K562 (cell line): ENCODE data around the gene PRKAR1B. TPM values are rescaled to one million over a fixed set of nuclear protein-coding genes. Genes with fewer than 3 reads are reported as not detected.

Experiments
- ATAC-seq: fragments of 200-7000 bp; cut with Tn5 transposase; 3 replicates; pipeline ENCODE4 v1.9.1; 2020; ENCODE audit warnings: moderate library complexity
- BruUV-seq: library from RNA; stranded (reverse); fragments of 400-500 nt; replicated peaks from 2 replicates; lab custom pipeline; 2021; lab: Mats Ljungman, UMichigan
- CTCF ChIA-PET: fragments of 300-600 bp; formaldehyde crosslinking; extraction: SDS; loops from one replicate; lab custom pipeline; 2021; ENCODE audit warnings: low intra/inter-chr PET ratio; lab: Yijun Ruan, JAX
- POLR2A ChIA-PET: fragments of 300-600, 350-650 bp; sonication (Branson Sonifier 250); formaldehyde crosslinking; extraction: SDS; loops from one replicate; lab custom pipeline; 2021; ENCODE audit warnings: antibody characterized with exemption, inconsistent platforms; lab: Yijun Ruan, JAX
- DNase-seq, 4 experiments: peaks; one replicate each; pipeline versions ENCODE4 v3.0.0 to v3.0.0-alpha.2; 2011 to 2018; ENCODE audit warnings: low spot score in 3 of 4, mixed read lengths in 3 of 4; ENCODE audit errors: extremely low read depth in 1 of 4
- FAIRE-seq: peaks from 2 replicates; lab custom pipeline; 2011; peaks lifted over from hg19 to GRCh38; lab: Jason Lieb, UNC
- H2AFZ ChIP-seq: 2 replicates; pipeline ENCODE4 v1.6.0; 2011; ENCODE audit warnings: low read depth, low read length, control low read depth, inconsistent platforms
- H3K27ac ChIP-seq: fragments of 200-600 bp; 3 replicates; pipeline ENCODE4 v1.8.0; 2011; ENCODE audit warnings: low read depth, mild to moderate bottlenecking, control low read depth, inconsistent platforms, low read length, moderate library complexity, mixed read lengths; ENCODE audit errors: extremely low read depth
- H3K27me3 ChIP-seq, 2 experiments: fragments of 300-600 bp in 1 of 2; 2 replicates in 1 of 2; 3 replicates in 1 of 2; pipeline versions ENCODE4 v1.6.0 to v1.8.0; 2011; ENCODE audit warnings: inconsistent platforms in 2 of 2, low read length in 2 of 2, mild to moderate bottlenecking in 1 of 2, mixed read lengths in 1 of 2, moderate library complexity in 1 of 2; ENCODE audit not compliant: control insufficient read depth in 2 of 2, insufficient read depth in 2 of 2
- H3K36me3 ChIP-seq: fragments of 300-600 bp; 3 replicates; pipeline ENCODE4 v1.8.0; 2011; ENCODE audit warnings: mild to moderate bottlenecking, low read length, inconsistent platforms; ENCODE audit not compliant: control insufficient read depth, insufficient read depth
- H3K4me1 ChIP-seq, 2 experiments: fragments of 200-600 bp in 1 of 2; replicated peaks in 1 of 2; 2 replicates in 1 of 2; 3 replicates in 1 of 2; pipeline versions ENCODE4 v1.5.1 to v1.8.0; 2011; ENCODE audit warnings: inconsistent platforms in 2 of 2, low read length in 2 of 2, mild to moderate bottlenecking in 1 of 2, mixed read lengths in 1 of 2, moderate library complexity in 1 of 2; ENCODE audit not compliant: control insufficient read depth in 2 of 2, insufficient read depth in 2 of 2
- H3K4me2 ChIP-seq: 2 replicates; pipeline ENCODE4 v1.6.1; 2011; ENCODE audit warnings: low read length, control low read depth, inconsistent platforms, mixed read lengths; ENCODE audit not compliant: insufficient read depth
- H3K4me3 ChIP-seq: fragments of 200-600 bp; sonication (generic), shearing (Covaris generic); 2 replicates; pipeline ENCODE4 v1.5.1; 2016; ENCODE audit warnings: control low read depth, inconsistent platforms
- H3K79me2 ChIP-seq: fragments of 200-600 bp; 3 replicates; pipeline ENCODE4 v1.8.0; 2011; ENCODE audit warnings: low read length, inconsistent platforms; ENCODE audit not compliant: control insufficient read depth, insufficient read depth
- H3K9ac ChIP-seq, 2 experiments: 2 replicates each; pipeline versions ENCODE4 v1.6.0 to v1.6.1; 2011; ENCODE audit warnings: low read depth in 2 of 2, low read length in 2 of 2, control low read depth in 1 of 2, inconsistent platforms in 1 of 2, mild to moderate bottlenecking in 1 of 2, mixed read lengths in 1 of 2; ENCODE audit not compliant: insufficient read depth in 1 of 2
- H3K9me1 ChIP-seq: one replicate; pipeline ENCODE4 v1.6.0; 2011; ENCODE audit warnings: inconsistent platforms, mild to moderate bottlenecking, low read length, moderate library complexity; ENCODE audit not compliant: control insufficient read depth, insufficient read depth
- H3K9me3 ChIP-seq: replicated peaks from 2 replicates; pipeline ENCODE4 v1.5.1; 2011; ENCODE audit warnings: low read depth, low read length, inconsistent platforms; ENCODE audit not compliant: control insufficient read depth, insufficient read depth
- H4K20me1 ChIP-seq: replicated peaks from 2 replicates; pipeline ENCODE4 v1.6.1; 2011; ENCODE audit warnings: low read length, inconsistent platforms, mixed read lengths; ENCODE audit not compliant: control insufficient read depth, insufficient read depth
- BMI1 ChIP-seq: fragments of 150-350 bp; IDR thresholded peaks from 2 replicates; pipeline ENCODE4 v1.6.1; 2014; ENCODE audit warnings: low read length
- GABPA ChIP-seq: fragments of 200-800 bp; sonication (Bioruptor generic); conservative IDR thresholded peaks from 2 replicates; pipeline ENCODE4 v1.6.1; 2016; ENCODE audit warnings: low read depth, missing genetic modification characterization, missing compliant biosample characterization
- HDGF ChIP-seq: fragments of 450-650 bp; IDR thresholded peaks from 2 replicates; pipeline ENCODE4 v1.6.1; 2016
- MYC ChIP-seq, 2 experiments: fragments of 250-450 bp in 1 of 2; sonication (Bioruptor Pico) in 1 of 2; IDR thresholded peaks; 2 replicates each; pipeline versions ENCODE4 v1.5.1 to v1.6.1; 2012 to 2021; ENCODE audit warnings: low read depth in 2 of 2, borderline replicate concordance in 1 of 2, improper control_type of control experiment in 1 of 2, low read length in 1 of 2, mild to moderate bottlenecking in 1 of 2, moderate library complexity in 1 of 2
- NFIC ChIP-seq: fragments of 450-650 bp; IDR thresholded peaks from 2 replicates; pipeline ENCODE4 v1.6.1; 2017; ENCODE audit warnings: mild to moderate bottlenecking, inconsistent platforms
- NR2C2 ChIP-seq, 2 experiments: fragments of 200-800 bp in 1 of 2; sonication (Bioruptor generic) in 1 of 2; sonication (generic) in 1 of 2; formaldehyde crosslinking in 1 of 2; IDR thresholded peaks; 2 replicates each; pipeline versions ENCODE4 v1.6.1 to v1.8.0; 2016 to 2022; ENCODE audit warnings: mild to moderate bottlenecking in 1 of 2, missing compliant biosample characterization in 1 of 2, missing genetic modification characterization in 1 of 2, missing genetic modification reagents in 1 of 2
- TAF15 ChIP-seq: fragments of 200-400 bp; formaldehyde crosslinking; IDR thresholded peaks from 2 replicates; pipeline ENCODE4 v1.6.1; 2017; ENCODE audit warnings: mild to moderate bottlenecking, low read depth, low read length, moderate library complexity
- ZNF23 ChIP-seq: fragments of 250-450 bp; sonication (Bioruptor Pico); IDR thresholded peaks from 2 replicates; pipeline ENCODE4 v1.4.0; 2020; ENCODE audit warnings: mild to moderate bottlenecking
- ZNF75A ChIP-seq: fragments of 450-650 bp; formaldehyde crosslinking; IDR thresholded peaks from 2 replicates; pipeline ENCODE4 v1.4.0; 2020; ENCODE audit warnings: mild to moderate bottlenecking
- ZNF766 ChIP-seq: fragments of 200-800 bp; sonication (Bioruptor generic); conservative IDR thresholded peaks from 2 replicates; pipeline ENCODE4 v1.6.1; 2016; ENCODE audit warnings: missing genetic modification characterization, missing compliant biosample characterization
- WGBS: fragments of 100-300 bp; shearing (Covaris generic); methylation state at CpG from one replicate; pipeline ENCODE4 v1.1.6; 2016; ENCODE audit warnings: low coverage, mixed read lengths; ENCODE audit not compliant: insufficient coverage; ENCODE audit errors: missing lambda C conversion rate; 5-methylcytosine and 5-hydroxymethylcytosine counted together
- in situ Hi-C: fragments of 300-500 bp; cut with MboI; formaldehyde crosslinking; loops from 4 replicates; pipeline ENCODE4 v1.15.0; 2018; ENCODE audit warnings: inconsistent platforms, mixed read lengths
- intact Hi-C: fragments of 100-400 bp; cut with micrococcal nuclease; formaldehyde crosslinking; loops from 2 replicates; pipeline ENCODE4 v1.14.2; 2022
- polyA plus RNA-seq, 8 experiments: library from polyadenylated mRNA; depleted of rRNA in 4 of 8; stranded (reverse) in 5 of 8; unstranded in 3 of 8; fragments of >200 nt; fragmentation: Nextera tagmentation in 2 of 8; fragmentation: Illumina TruSeq in 1 of 8; extraction: Ambion mirVana in 2 of 8; extraction: Trizol in 1 of 8; gene quantifications; 2 replicates each; pipeline versions ENCODE4 v1.2.1 to v1.2.3, GENCODE V29; 2011 to 2014; ENCODE audit warnings: inconsistent platforms in 1 of 8, missing spikeins in 1 of 8
- total RNA-seq, 7 experiments: library from RNA; depleted of rRNA in 6 of 7; stranded (reverse); fragments of >200 nt in 6 of 7; fragmentation: Illumina TruSeq in 2 of 7; extraction: Trizol in 2 of 7; gene quantifications; 2 replicates each; pipeline versions ENCODE4 v1.2.1 to v1.2.3, GENCODE V29; 2011 to 2021; ENCODE audit warnings: low replicate concordance in 1 of 7
- TF ChIP-seq, protein P1 (sequence below), 2 experiments: fragments of 450-650 bp; IDR thresholded peaks; 2 replicates each; pipeline ENCODE4 v1.6.1; 2016
- TF ChIP-seq, protein P2 (sequence below): fragments of 450-650 bp; IDR thresholded peaks from 2 replicates; pipeline ENCODE4 v1.6.1; 2016; ENCODE audit warnings: low read depth, mild to moderate bottlenecking, moderate library complexity
- TF ChIP-seq, protein P3 (sequence below): IDR thresholded peaks from 2 replicates; pipeline ENCODE4 v1.6.1; 2012; ENCODE audit warnings: low read depth, low read length, improper control_type of control experiment, borderline replicate concordance

The PRKAR1B gene
- total and polyA plus RNA-seq, 9 of the 15 experiments (the other 6 are each of a cell fraction or from before 2014, with no cell fraction given) = 0.99 to 30.5 (median 12.7) TPM

DNA sequence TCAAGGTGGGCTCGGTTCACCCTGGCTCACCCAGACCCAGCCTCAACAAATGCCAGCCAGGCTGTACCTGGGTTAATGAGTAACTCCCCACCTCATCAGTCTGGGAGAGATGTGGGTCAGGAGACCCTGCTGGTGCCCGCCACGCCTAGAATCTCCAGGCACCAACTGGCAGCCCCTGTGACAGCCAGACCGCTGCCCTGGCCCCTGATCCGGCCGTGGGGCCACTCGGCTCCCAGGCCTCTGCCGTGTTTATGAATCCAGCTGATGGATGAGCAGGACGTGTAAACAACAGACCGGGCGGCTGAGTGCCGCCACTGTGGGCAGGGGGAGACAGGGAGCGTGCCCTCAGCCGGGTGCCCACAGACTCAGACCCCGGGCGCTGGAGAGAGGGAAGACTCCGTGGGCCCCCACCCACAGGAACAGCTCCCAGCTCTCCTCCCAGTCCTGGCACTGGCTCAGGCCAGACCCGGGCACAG lies 173.4 kb downstream of the PRKAR1B start:
- Histone ChIP-seq H4K20me1 (no peaks in the 10 kb centered on the region), H3K27me3 (no peaks in the 10 kb centered on the region), H2AFZ (no peak overlapping the region), H3K36me3 (no peaks in the 10 kb centered on the region; the same call in 2 of the 3 replicates), H3K4me2 (no peak overlapping the region), H3K27ac (no peak overlapping the region), H3K4me3 (no peak overlapping the region), H3K9me3 (no peaks in the 10 kb centered on the region; the same call in 1 of the 2 replicates), H3K9me1 (no peaks in the 10 kb centered on the region), H3K9ac (no peak overlapping the region), H3K4me1 (peaks cover 0 to 30% of the 10 kb centered on the region in 2 experiments; a peak in 2 of 5 replicates), H3K79me2 (no peaks in the 10 kb centered on the region)
- ATAC-seq = no peak
- no peak for FAIRE-seq
- intact Hi-C loops (no loop called here), in situ Hi-C loops (no loop called here)
- TF ChIP-seq TAF15 (no peak), ZNF766 (CRISPR knock-in tag) (no peak), NR2C2 (CRISPR knock-in tag; IDR thresholded peaks at IDR 0.05) (no peak), NR2C2 (tag; IDR thresholded peaks at IDR 0.05) (no peak), ZNF75A (CRISPR knock-in tag) (no peak), ZNF23 (no peak), GABPA (no peak), MYC (IDR thresholded peaks at IDR 0.05; ENCODE audit: low read depth, low read length) (no peak), MYC (CRISPR knock-in tag; IDR thresholded peaks at IDR 0.05; ENCODE audit: borderline replicate concordance, low read depth) (no peak), BMI1 (no peak), HDGF (no peak), NFIC (no peak)
- TF ChIP-seq, protein P1, sequence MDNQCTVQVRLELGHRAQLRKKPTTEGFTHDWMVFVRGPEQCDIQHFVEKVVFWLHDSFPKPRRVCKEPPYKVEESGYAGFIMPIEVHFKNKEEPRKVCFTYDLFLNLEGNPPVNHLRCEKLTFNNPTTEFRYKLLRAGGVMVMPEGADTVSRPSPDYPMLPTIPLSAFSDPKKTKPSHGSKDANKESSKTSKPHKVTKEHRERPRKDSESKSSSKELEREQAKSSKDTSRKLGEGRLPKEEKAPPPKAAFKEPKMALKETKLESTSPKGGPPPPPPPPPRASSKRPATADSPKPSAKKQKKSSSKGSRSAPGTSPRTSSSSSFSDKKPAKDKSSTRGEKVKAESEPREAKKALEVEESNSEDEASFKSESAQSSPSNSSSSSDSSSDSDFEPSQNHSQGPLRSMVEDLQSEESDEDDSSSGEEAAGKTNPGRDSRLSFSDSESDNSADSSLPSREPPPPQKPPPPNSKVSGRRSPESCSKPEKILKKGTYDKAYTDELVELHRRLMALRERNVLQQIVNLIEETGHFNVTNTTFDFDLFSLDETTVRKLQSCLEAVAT (IDR thresholded peaks at IDR 0.05) = no peak
- TF ChIP-seq, protein P2, sequence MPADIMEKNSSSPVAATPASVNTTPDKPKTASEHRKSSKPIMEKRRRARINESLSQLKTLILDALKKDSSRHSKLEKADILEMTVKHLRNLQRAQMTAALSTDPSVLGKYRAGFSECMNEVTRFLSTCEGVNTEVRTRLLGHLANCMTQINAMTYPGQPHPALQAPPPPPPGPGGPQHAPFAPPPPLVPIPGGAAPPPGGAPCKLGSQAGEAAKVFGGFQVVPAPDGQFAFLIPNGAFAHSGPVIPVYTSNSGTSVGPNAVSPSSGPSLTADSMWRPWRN = no peak
- TF ChIP-seq, protein P3, sequence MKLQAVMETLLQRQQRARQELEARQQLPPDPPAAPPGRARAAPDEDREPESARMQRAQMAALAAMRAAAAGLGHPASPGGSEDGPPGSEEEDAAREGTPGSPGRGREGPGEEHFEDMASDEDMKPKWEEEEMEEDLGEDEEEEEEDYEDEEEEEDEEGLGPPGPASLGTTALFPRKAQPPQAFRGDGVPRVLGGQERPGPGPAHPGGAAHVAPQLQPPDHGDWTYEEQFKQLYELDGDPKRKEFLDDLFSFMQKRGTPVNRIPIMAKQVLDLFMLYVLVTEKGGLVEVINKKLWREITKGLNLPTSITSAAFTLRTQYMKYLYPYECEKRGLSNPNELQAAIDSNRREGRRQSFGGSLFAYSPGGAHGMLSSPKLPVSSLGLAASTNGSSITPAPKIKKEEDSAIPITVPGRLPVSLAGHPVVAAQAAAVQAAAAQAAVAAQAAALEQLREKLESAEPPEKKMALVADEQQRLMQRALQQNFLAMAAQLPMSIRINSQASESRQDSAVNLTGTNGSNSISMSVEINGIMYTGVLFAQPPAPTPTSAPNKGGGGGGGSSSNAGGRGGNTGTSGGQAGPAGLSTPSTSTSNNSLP = no peak
- BruUV-seq = no TSS peak
- 74% methylated on average over 14 of the region's 18 CpGs for WGBS
- CTCF ChIA-PET = no interaction called here
- no peak for DNase-seq
- POLR2A ChIA-PET = interaction anchor here (0.7 kb wide), 1 partner anchor 257 kb away, joined by 3 read pairs; no protein-coding TSS in a partner anchor
